H1 (cell line): ENCODE data around the gene GNAO1.

ENCODE experiments used
- BRCA1 ChIP-seq: IDR thresholded peaks from 2 replicates; pipeline ENCODE4 v1.6.1; 2012; ENCODE audit warnings: low read depth, low read length, improper control_type of control experiment
- CBX5 ChIP-seq: fragments of 300-800, 300-1000 bp; sonication (generic); IDR thresholded peaks from 2 replicates; pipeline ENCODE4 v1.7.1; 2016; ENCODE audit warnings: antibody characterized with exemption, low read length, low read depth
- CHD1 ChIP-seq: IDR thresholded peaks from 2 replicates; pipeline ENCODE4 v1.6.1; 2012; ENCODE audit warnings: low read depth, low read length, improper control_type of control experiment
- JUN ChIP-seq: IDR thresholded peaks from 2 replicates; pipeline ENCODE4 v1.6.1; 2011; ENCODE audit warnings: low read depth, mild to moderate bottlenecking, improper control_type of control experiment, low read length
- POLR2A ChIP-seq, 2 experiments: IDR thresholded peaks; 1 replicate in 1 of 2; 2 replicates in 1 of 2; pipeline ENCODE4 v1.6.1; 2011; ENCODE audit warnings: low read depth in 2 of 2, low read length in 2 of 2, mild to moderate bottlenecking in 2 of 2; ENCODE audit errors: control extremely low read depth in 1 of 2
- RFX5 ChIP-seq: IDR thresholded peaks from 2 replicates; pipeline ENCODE4 v1.6.1; 2011; ENCODE audit warnings: low read depth, low read length, improper control_type of control experiment, borderline replicate concordance
- SIN3A ChIP-seq, 2 experiments: IDR thresholded peaks in 1 of 2; conservative IDR thresholded peaks in 1 of 2; 2 replicates each; pipeline ENCODE4 v1.6.1; 2011 to 2012; ENCODE audit warnings: low read length in 2 of 2, improper control_type of control experiment in 1 of 2, low read depth in 1 of 2, mild to moderate bottlenecking in 1 of 2
- SUZ12 ChIP-seq: fragments of 200-600 bp; sonication (generic); IDR thresholded peaks from 2 replicates; pipeline ENCODE4 v1.6.1; 2012; ENCODE audit warnings: mild to moderate bottlenecking, inconsistent platforms, low read length, moderate library complexity, mixed read lengths
- YY1 ChIP-seq: IDR thresholded peaks from 2 replicates; pipeline ENCODE4 v1.6.1; 2011; ENCODE audit warnings: low read depth, mild to moderate bottlenecking, low read length
- ZNF274 ChIP-seq: IDR thresholded peaks from 2 replicates; pipeline ENCODE4 v1.7.0; 2012; ENCODE audit warnings: low read length, borderline replicate concordance; ENCODE audit errors: extremely low read depth
- TF ChIP-seq, protein P1 (sequence below), 3 experiments: IDR thresholded peaks; 1 replicate in 2 of 3; 2 replicates in 1 of 3; pipeline versions ENCODE4 v1.5.1 to v1.6.1; 2011; ENCODE audit warnings: low read length in 3 of 3, mild to moderate bottlenecking in 3 of 3, inconsistent platforms in 2 of 3, low read depth in 1 of 3, moderate library complexity in 1 of 3; ENCODE audit not compliant: insufficient read depth in 1 of 3; ENCODE audit errors: control extremely low read depth in 1 of 3
- TF ChIP-seq, protein P2 (sequence below): IDR thresholded peaks from 2 replicates; pipeline ENCODE4 v1.6.1; 2012; ENCODE audit warnings: low read length, inconsistent platforms

DNA sequence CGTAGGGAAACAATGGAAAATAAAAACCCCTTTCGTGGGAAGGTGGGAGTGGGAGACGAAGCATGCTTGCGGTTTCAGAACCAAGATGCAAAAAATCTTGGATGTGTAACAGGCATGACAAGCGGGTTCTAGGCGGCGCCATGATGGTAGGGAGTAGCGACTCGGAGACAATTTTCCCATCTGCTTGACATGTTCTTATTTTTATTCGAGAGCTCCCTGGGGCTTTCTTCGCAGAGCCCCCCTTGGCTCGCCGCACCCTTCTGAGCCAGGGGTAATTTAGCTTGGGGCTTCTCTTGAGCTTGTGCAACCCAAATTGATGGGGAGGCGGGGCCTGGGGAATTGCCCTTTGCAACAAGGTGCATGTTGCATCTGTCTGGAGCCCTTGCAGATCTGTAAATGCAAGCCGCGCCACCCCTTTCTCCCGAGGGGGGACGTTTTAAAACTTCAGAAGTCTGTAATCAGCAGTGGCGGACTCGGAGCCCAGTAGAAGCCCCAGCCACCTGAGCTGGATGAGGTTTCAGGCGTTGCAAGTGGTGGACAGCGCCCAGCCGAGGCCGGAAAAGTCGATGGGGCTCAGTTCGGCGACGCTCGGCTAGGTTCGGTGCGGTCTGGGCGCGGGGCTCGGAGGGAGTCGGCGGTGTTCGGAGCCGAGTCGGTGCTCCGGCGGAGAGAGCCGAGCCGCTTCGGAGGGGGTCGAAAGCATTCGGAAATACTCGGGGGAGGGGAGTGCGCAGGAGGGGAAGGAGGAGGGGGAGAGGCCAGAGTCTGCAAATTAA is 2.9 kb downstream of the GNAO1 start:
- TF ChIP-seq POLR2A (IDR thresholded peaks at IDR 0.05; ENCODE audit: control extremely low read depth in 1 of 2, low read depth in 2 of 2, low read length in 2 of 2) (no peak), BRCA1 (no peak), RFX5 (no peak), SIN3A (conservative IDR thresholded peaks at IDR 0.05 in 1 of 2, IDR thresholded peaks at IDR 0.05 in 1 of 2; ENCODE audit: low read depth in 1 of 2, low read length in 2 of 2) (peak; percentile 98 to 99), JUN (no peak), CBX5 (no peak), ZNF274 (no peak), YY1 (no peak), SUZ12 (no peak), CHD1 (no peak)
- TF ChIP-seq, protein P1, sequence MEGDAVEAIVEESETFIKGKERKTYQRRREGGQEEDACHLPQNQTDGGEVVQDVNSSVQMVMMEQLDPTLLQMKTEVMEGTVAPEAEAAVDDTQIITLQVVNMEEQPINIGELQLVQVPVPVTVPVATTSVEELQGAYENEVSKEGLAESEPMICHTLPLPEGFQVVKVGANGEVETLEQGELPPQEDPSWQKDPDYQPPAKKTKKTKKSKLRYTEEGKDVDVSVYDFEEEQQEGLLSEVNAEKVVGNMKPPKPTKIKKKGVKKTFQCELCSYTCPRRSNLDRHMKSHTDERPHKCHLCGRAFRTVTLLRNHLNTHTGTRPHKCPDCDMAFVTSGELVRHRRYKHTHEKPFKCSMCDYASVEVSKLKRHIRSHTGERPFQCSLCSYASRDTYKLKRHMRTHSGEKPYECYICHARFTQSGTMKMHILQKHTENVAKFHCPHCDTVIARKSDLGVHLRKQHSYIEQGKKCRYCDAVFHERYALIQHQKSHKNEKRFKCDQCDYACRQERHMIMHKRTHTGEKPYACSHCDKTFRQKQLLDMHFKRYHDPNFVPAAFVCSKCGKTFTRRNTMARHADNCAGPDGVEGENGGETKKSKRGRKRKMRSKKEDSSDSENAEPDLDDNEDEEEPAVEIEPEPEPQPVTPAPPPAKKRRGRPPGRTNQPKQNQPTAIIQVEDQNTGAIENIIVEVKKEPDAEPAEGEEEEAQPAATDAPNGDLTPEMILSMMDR (IDR thresholded peaks at IDR 0.05; ENCODE audit: control extremely low read depth in 1 of 3, insufficient read depth in 1 of 3, low read depth in 1 of 3, low read length in 3 of 3): no peak
- TF ChIP-seq, protein P2, sequence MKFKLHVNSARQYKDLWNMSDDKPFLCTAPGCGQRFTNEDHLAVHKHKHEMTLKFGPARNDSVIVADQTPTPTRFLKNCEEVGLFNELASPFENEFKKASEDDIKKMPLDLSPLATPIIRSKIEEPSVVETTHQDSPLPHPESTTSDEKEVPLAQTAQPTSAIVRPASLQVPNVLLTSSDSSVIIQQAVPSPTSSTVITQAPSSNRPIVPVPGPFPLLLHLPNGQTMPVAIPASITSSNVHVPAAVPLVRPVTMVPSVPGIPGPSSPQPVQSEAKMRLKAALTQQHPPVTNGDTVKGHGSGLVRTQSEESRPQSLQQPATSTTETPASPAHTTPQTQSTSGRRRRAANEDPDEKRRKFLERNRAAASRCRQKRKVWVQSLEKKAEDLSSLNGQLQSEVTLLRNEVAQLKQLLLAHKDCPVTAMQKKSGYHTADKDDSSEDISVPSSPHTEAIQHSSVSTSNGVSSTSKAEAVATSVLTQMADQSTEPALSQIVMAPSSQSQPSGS: no peak
